Stimulated activated CD4-positive, alpha-beta T cell treated with anti-CD3 and anti-CD28 coated beads, Interleukin-4, amount 100 ng/mL, for 48 hours (primary cell): ENCODE results near the gene STUM.

ENCODE experiments used
- DNase-seq, 2 donors: peaks; one replicate each; pipeline ENCODE4 v3.0.0-alpha.2; 2020; ENCODE audit warnings: low read depth in 2 of 2

The STUM gene

GRCh38 chr1:226652613-226653012 is 104.0 kb downstream of the STUM start:
- DNase-seq = no peak

- DNase-seq = no peak
These were observed 104.9 kb downstream of the STUM start for GRCh38 chr1:226653311-226653921.

- DNase-seq = no peak
These were observed 105.6 kb downstream of the STUM start for GRCh38 chr1:226654046-226654667.

- no peak for DNase-seq
These were observed 106.1 kb downstream of the STUM start for GRCh38 chr1:226654668-226655055.

GRCh38 chr1:226655251-226656163 is 106.9 kb downstream of the STUM start:
- DNase-seq = no peak

GRCh38 chr1:226656201-226656600 is 107.6 kb downstream of the STUM start:
- DNase-seq = no peak

- DNase-seq = no peak
These were observed 108.2 kb downstream of the STUM start for GRCh38 chr1:226656601-226657277.

GRCh38 chr1:226657895-226658545 is 109.5 kb downstream of the STUM start:
- DNase-seq = no peak

- no peak for DNase-seq
These were observed 110.1 kb downstream of the STUM start for GRCh38 chr1:226658546-226659125.
